Measurements from ENCODE around the gene EMILIN1.

The EMILIN1 gene

GRCh38 chr2:27078267-27079194, at the start of gene EMILIN1:
Gene EMILIN1, plus strand, starts transcription at chr2:27078615. Its CDS starts 451 bp downstream, at chr2:27079066.
- FAIRE-seq (no peak), DNase-seq (ENCODE audit: extremely low spot score, insufficient read length, low read depth) (no peak)

- DNase-seq (ENCODE audit: extremely low spot score, insufficient read length, low read depth) (no peak), FAIRE-seq (no peak)
These were observed 49.4 kb upstream of the EMILIN1 start for GRCh38 chr2:27029051-27029450.

GRCh38 chr2:27032495-27033252, 45.7 kb upstream of the EMILIN1 start, which contains the start of gene TMEM214:
Gene TMEM214, plus strand, starts transcription at chr2:27032965. Its CDS starts 51 bp downstream, at chr2:27033016.
- FAIRE-seq (peak; percentile 86), DNase-seq (ENCODE audit: extremely low spot score, insufficient read length, low read depth) (peak; percentile 97)

DNA sequence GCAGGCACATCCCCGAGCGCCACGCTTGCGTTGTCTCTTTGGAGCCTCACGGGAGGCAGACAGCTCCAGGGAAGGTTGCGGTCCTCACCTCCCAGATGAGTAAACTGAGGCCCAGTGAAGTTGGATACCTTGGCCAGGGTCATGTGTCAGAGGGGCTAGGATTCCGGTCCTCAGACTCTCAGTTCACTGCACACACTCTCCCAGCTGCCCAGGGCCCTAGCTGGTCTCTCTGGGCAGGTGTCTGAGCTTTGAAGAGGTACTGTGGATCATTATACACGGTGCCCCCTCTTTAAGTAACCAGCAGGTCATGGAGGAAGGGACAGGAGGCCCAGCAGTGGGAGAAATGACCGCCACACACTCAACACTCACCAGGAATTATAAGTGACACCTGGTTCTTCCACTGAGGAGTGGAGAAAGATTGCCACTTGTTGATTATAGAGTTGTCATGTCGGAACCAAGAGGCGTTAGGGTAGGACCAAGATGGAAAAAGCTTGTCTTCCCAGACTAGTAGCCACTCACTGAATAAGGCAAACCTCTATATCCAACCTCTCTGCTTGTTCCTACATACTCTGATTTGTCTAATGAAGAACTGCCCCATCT, 45.1 kb upstream of the EMILIN1 start:
- no peak for DNase-seq (ENCODE audit: extremely low spot score, insufficient read length, low read depth)
- no peak for FAIRE-seq

- FAIRE-seq (no peak), DNase-seq (ENCODE audit: extremely low spot score, insufficient read length, low read depth) (no peak)
These were observed 40.4 kb upstream of the EMILIN1 start for GRCh38 chr2:27038012-27038411.

GRCh38 chr2:27038631-27039339, 39.6 kb upstream of the EMILIN1 start:
- no peak for FAIRE-seq
- DNase-seq (ENCODE audit: extremely low spot score, insufficient read length, low read depth) = no peak

GRCh38 chr2:27039426-27039825, 39.0 kb upstream of the EMILIN1 start:
- no peak for FAIRE-seq

GRCh38 chr2:27039871-27040270, 38.5 kb upstream of the EMILIN1 start:
- DNase-seq (ENCODE audit: extremely low spot score, insufficient read length, low read depth) (no peak), FAIRE-seq (no peak)

More at GRCh38 chr2:27039426-27039825, 39.0 kb upstream of the EMILIN1 start:
- no peak for DNase-seq (ENCODE audit: extremely low spot score, insufficient read length, low read depth)

GRCh38 chr2:27040282-27040681, 38.1 kb upstream of the EMILIN1 start:
- FAIRE-seq (no peak), DNase-seq (ENCODE audit: extremely low spot score, insufficient read length, low read depth) (no peak)

GRCh38 chr2:27041752-27042151, 36.7 kb upstream of the EMILIN1 start:
- DNase-seq (ENCODE audit: extremely low spot score, insufficient read length, low read depth) (no peak), FAIRE-seq (no peak)

DNA sequence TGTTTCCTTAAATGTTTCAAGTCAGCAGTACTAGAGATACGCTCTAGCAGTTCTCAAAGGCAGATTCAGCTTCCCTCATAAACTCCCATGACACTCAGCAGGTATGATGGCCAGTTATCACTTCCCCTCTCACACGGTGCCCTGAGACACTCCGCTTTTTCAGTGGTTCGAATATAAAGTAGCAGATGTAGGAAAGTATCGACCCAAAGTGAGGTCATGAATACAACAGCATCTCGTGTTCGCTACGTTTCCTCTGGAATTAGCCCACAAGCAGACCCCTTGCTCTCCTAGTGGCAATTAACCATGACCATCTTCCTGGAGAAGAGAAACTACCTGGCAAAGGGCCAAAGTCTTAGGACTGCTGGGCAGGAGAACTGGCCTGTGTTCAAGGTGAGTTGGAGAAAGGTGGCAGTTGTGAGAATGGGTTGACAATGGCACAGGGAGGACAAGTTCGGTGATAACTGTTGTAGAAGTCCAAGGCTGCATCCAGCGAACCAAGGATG, 36.2 kb upstream of the EMILIN1 start:
- no peak for DNase-seq (ENCODE audit: extremely low spot score, insufficient read length, low read depth)

GRCh38 chr2:27042985-27043634, 35.3 kb upstream of the EMILIN1 start:
- DNase-seq (ENCODE audit: extremely low spot score, insufficient read length, low read depth) = no peak

More for the DNA sequence above, 36.2 kb upstream of the EMILIN1 start:
- FAIRE-seq = peak; percentile 80

DNA sequence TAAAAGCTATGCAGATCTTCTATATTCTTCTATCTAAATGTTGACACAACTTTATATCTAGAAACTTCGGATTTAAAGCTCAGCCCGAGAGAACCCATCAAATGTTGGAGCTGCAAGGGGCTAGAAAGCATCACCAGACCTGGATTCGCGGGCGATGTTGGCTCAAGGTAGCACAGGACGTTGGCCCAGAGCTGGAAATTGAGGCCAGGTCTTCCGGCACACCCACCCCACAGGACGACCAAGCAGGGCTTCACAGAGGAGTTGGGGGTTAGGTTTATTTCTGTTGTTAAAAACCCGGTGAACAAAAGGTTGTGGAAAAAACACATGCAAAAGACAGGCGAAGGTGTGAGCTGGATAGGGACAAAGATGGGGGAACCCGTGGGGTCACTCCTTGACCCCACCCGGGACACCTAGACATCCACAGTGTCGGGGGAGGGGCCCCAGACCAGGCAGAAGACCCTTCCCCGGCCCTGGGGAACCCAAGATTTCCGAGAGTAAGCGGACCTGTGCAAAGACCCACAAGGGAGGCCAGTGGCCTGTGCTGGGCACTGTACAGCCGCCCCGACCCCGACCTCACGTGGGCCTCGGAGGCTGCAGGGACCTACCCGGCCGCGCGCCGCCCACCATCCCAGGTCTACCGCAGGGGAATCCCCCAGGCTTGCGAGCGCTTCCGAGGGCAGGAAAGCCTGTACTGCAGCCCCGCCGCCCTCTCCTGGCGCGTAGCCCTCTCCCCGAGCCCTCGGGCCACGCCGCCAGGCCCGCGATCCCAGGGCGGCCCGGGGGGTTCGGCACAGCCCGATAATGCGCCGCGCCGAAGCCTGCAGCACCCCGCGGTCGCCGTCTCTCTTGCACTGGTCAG, 28.8 kb upstream of the EMILIN1 start:
- FAIRE-seq (no peak), DNase-seq (ENCODE audit: extremely low spot score, insufficient read length, low read depth) (peak; percentile 53)

More at GRCh38 chr2:27042985-27043634, 35.3 kb upstream of the EMILIN1 start:
- no peak for FAIRE-seq

DNA sequence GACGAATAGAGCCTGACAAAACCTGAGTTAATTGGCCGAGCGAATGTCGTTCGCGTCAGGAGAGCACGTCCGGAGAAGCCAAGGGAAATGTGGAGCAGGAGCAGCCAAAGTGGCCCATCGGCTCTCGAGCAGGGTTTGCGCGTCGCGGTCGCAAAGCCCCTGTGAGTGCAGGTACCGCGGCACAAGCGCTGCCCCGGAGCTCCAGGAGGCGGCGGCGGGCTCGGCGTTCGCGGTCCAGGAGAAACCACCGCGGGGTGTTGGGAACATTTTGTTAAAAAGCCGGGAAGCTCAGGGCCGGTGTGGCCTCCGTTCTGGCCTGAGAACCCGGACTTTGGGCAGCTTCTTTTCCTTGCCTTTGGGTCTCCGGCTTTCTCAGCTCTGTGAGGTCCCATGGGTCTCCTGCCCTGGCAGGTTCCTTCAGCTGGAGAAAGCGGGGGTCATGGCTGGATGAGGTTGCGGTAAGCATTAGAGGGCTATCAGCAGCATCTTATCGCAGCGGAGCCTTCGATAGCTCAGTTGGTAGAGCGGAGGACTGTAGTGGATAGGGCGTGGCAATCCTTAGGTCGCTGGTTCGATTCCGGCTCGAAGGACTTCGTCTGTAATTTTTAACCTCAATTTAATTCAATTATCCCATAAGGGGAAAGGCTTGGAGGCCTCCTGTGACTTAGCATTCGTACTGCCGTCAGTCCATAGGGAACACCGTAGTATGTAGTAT, 28.0 kb upstream of the EMILIN1 start:
- peak; percentile 72 for DNase-seq (ENCODE audit: extremely low spot score, insufficient read length, low read depth)

GRCh38 chr2:27050996-27051901, 27.2 kb upstream of the EMILIN1 start, which contains the start of gene AGBL5:
Gene AGBL5, plus strand, starts transcription at chr2:27051668. Its CDS starts 1,291 bp downstream, at chr2:27052959.
- peak; percentile 85 for FAIRE-seq
- DNase-seq (ENCODE audit: extremely low spot score, insufficient read length, low read depth) = peak; percentile 98

More for the DNA sequence above, 28.0 kb upstream of the EMILIN1 start:
- FAIRE-seq = no peak

- no peak for DNase-seq (ENCODE audit: extremely low spot score, insufficient read length, low read depth)
- no peak for FAIRE-seq
These were observed 26.3 kb upstream of the EMILIN1 start for GRCh38 chr2:27051902-27052645.

Data from GM18507 (cell line).